HG03342 (cell line): ENCODE data around the gene SLC13A5.

Experiments used
- ATAC-seq: cut with Tn5 transposase; IDR thresholded peaks from one replicate; pipeline ENCODE4 v1.9.1; 2021; ENCODE audit warnings: mild to moderate bottlenecking, moderate library complexity; ENCODE audit not compliant: unreplicated experiment

The SLC13A5 gene

DNA sequence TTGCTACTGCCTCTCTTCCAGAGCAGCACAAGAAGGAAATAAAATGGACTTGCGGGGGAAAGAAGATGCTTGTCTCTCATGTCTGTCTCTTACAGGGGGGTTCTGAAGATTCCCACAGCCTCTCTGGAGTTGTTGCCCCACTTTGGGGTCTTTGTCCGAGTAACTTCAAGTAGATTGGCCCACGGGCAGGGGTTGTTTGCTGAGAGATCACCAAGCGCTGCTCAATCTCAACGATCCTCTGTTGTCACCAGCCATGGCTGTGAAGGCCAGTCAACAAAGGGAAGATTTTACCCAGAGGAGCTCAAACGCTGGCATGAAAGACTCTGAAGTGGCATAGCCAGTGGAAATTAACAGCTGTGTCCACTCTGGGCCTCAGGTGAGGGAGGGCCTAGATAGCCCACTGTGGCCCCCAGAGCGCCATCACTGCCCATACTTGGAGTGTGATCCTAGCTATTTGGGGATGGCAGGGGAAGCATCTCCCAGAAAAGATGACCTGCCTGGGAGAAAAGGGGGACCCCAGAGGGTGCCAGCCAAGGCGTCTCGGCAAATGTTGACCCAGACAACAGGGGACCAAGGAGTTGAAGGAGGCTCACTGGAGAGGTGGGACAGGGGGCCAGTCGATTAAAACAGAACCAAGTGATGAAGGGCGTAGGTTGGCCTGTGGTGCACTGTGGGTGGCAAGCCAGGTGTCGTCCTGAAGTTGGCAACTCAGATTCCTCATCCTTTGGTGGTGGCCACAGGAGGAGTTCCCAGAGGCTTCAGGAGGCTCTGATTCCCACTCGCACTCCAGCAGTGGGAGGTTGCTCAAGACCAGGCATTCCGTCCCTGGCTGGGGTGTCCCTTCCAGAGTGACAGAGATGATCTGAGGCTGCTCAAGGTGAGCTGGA is 28.0 kb downstream of the SLC13A5 start:
- ATAC-seq = no peak

DNA sequence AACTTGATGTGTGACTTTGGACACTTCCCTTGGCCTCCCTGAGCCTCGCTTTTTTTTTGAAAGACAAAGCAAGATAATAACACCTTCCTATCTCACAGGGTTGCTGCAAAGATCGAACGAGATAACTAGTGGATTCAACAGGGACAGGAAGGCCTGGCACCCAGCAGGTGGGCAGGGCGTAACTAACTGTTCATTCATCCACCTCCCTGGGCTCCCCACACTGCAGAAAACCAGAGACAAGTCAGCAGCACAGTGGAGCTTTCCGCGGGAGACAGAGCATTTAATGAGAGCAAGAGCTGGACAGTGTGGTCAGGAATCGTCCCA is 28.7 kb downstream of the SLC13A5 start:
- no peak for ATAC-seq

DNA sequence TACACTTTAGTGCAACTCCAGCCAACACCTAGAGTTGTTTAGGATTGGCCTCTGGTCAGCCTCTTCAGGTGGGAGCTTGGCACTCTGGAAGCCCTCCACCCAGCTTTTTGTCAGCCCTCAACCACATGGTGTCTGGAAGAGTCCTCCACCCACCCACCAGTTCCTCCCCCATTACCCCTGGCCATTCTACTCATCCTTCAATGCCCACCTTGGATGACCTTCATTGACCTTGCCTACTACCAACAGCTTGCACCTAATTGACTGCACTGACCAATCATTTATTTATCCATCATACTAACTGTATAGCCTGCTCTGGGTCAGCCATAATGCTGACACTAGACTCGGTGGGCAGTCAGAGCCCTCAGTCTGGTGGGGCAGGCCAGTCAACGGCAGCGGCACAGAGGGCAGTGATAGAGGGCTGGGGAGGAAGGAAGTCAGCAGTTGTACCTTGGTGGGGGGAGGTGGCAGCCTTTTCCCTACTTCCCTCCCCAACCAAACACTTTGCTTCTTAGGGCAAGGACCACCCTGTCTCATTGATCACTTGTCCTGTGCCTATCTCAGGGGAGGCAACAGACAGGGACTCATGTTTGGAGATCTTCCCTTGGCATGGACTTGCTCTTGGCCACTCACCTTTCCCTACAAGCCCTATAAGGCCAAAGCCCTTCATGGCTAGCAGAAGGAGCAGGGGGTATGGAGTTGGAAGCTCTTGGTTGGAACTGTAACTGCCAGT is 29.3 kb downstream of the SLC13A5 start:
- no peak for ATAC-seq

DNA sequence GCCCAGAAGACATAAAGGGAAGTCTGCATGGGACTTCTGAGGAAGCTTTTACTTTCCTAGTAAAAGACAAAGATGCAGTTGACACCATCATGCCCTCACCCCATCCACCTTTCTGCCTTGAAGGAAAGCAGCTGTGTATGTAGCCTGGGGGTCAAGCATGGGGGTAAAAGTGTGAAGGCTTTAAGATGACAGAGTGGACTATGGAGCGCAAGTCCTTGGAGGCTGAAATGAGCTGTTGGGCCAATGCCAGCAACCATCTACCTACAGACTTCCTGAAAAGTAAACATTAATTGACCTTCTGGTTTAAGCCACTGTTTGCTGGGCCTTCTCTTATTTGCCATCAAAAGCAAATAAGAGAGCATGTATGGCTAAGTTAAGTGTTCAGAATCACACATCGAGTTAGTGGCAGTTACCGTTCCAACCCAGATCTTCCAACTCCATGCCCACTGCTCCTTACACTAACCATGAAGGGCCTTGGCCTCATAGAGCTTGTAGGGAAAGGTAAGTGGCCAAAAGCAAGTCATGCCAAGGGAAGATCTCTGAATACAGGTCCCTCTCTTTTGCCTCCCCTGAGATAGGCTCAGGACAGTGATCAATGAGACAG is 30.0 kb downstream of the SLC13A5 start:
- no peak for ATAC-seq

DNA sequence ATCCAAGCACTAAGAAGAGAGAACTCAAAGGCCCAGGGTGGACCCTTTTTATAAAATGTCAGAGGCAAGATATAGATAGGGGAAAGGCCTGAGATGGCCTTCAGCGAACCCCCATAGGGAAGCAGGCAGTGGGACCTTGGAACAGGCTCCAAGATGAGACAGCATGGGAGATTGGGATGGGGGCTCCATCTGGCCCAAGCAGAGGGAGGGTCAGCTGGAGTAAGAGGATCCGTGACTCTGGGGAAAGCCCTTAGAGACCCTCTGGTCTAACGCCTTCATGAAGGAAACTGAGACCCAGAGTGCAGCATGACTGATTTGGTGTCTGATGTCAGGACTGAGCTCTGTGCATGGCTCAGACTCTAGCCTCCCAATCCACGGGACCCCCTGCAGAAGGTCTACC is 30.8 kb downstream of the SLC13A5 start:
- ATAC-seq = no peak

DNA sequence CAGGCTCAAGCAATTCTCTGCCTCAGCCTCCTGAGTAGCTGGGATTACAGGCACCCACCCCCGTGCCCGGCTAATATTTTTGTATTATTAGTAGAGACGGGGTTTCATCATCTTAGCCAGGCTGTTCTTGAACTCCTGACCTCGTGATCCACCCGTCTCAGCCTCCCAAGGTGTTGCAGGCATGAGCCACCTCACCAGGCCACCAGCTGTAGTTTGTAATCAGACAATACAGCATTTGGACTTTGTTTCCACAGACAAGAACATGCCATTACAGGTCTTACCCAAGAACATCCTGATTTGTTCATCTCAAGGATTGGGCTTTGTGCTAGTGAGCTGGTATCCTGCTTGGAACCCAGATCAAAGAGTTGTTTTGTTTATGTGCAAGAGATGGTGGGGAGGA is 31.5 kb downstream of the SLC13A5 start:
- ATAC-seq = no peak

DNA sequence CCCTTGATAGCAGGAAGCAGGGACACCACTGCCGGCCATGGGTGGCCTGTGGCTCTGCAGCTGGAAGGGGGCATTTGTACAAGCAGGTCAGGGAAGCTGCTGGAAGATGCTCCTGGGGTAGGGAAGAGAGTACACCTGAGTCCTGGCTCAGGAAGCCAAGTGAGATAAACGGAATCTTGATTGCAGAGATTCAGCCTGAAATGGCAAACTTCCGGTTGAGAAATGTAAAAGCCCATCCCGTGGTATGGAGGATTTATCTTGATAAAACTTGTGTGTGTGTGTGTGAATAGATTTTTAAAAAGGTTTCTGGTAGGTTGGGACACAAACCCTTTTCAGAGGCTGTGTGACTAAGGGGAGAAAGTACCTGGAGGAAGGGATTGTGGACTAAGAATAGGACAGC is 32.0 kb downstream of the SLC13A5 start:
- no peak for ATAC-seq

DNA sequence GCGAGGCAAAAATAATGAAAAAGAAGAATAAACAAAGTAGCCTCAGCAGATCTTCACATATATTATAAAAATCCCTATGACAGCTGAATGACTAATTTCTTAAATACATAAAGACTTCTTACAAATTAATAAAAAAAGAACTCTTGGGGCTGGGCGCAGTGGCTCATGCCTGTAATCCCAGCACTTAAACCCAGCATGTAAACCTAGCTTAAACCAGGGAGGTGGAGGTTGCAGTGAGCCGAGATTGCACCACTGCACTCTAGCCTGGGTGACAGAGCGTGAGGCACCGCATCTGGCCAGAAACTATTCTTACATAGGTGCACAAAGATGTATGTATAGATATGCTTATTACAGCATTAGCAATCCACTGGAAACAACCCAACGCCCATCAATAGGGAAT is 33.9 kb downstream of the SLC13A5 start:
- no peak for ATAC-seq

DNA sequence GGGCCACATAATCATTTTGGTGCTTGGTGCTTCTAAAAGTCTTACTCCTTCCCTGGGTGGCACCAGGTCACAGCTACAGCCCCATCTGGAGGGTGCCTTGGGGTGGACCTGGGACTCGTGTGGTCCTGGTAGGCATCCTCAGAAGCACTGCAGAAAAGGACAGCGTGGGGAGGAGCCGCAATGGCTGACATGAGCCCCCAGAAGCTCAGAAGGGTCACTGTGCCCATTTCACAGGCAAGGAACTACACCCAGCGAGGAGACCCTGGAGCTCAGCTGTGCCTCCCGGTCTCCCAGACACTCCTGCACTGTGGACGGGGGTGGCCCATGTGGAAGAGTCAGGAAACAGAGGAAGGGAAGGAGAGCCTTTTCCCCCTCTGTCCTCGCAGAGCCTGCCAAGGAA is 35.2 kb downstream of the SLC13A5 start:
- no peak for ATAC-seq

DNA sequence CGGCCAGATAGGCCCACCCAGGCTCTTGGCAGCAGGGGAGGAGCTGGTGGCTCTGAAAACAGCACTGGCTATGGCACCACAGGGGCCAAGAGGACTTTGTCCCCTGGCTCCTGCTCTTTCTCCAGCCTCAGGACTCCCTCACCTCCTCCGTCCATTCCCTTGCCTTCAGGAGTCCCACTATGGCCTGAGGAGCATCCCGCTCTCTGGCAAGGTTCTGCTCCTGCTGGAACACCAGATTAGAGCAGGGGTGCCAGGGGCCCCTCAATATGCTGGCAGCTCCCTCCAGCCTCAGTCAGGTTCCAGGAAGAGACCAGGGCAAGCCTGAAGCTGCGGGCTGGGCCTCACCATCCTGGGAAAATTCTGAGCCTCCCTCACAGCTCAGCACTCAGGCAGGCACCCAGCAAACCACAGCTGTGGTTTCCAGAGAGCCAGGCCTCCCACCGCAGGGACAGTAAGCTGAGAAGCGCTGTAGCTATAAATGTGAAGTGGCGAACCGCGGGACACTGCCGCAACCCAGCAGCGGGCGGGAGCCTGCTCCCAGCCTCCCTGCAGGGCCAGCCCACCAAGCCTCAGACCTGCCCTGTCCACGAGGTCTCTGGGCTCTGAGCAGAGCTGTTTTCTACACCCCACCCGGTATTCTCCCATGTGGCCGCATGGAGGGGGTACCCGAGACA is 35.9 kb downstream of the SLC13A5 start:
- no peak for ATAC-seq

DNA sequence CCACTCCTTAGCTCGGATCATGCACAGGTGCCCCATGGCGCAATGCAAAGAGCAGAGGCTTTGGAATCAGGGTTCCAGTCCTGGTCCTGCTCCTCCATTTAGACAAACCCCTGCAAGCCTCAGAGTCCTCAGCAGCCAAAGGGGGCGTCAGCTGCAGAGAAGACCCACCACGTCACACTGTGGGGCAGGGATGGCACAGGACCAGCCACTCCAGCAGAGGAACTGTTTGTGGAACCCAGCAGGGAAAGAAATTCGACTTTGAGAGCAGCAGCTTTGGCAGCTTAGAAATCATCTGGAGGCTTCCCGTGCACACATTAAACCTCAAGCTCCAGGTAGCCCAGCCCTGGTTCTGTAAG is 36.4 kb downstream of the SLC13A5 start:
- ATAC-seq = no peak

DNA sequence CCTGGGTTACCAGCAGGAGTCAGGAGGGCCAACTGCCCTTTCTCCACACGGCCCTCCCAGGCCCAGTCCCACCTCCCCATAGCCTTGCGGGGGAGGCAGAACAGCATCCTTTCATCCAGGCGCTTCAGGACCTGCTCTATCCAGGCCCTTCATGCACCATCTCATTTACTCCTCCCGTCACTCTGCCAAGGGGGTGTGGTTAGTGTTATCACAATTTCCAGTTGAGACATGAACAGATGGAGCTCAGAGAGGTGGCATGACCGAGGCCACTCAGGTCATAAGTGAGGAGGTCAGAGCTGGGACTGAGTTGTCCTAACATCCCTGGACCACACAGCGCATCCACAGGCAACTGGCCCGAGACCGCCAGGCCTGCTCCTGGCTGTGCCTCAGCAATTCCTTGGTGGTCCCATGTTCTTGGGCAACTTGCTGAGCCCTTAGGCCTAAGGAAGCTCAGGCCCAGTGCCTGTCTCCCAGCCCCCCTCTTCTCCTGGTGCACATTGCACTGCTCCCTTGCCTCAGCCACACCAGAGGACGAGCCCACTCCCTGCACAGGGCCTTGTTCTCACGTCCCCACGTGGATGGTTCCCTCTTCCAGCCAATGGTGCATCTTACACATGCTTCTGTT is 37.9 kb downstream of the SLC13A5 start:
- ATAC-seq = no peak

DNA sequence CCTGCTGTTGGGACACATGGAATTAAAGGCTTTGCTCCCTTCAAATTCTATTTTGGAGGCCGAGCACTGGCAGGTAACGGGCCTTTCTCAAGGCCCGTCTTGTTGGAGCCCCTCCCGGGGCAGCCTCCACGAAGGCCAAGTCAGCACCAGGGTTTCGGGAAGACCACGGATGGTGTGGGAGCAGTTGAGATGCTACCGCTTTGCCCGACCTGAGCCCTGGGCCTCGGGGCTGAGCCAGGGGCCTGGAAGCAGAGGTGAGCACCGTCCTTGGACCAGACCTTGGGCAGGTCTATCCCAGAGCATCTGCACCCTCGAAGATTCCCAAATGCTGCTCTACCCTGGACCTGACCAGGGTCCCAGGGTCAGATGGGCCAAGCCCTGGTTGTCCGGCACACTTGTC is 38.6 kb downstream of the SLC13A5 start:
- ATAC-seq = no peak

DNA sequence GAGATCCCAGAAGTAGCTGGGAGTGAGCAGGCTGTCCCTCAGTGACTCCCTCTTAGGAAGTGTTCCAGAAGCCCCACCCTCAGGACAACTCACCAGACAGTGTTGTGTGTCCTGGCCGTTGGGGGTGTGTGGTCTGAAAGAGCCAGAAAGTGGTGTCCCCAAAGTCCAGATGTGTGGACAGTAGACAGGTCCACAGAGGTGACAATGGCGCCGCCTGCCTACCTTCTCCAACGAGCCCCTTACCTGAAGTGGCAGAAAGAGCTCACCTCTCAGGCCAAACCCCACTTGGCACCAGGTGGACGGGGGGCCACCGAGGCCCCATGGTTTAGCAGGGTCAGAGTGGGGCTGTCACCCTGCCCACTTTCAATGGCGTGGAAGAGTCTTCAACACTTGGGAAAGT is 41.7 kb downstream of the SLC13A5 start:
- ATAC-seq = no peak

DNA sequence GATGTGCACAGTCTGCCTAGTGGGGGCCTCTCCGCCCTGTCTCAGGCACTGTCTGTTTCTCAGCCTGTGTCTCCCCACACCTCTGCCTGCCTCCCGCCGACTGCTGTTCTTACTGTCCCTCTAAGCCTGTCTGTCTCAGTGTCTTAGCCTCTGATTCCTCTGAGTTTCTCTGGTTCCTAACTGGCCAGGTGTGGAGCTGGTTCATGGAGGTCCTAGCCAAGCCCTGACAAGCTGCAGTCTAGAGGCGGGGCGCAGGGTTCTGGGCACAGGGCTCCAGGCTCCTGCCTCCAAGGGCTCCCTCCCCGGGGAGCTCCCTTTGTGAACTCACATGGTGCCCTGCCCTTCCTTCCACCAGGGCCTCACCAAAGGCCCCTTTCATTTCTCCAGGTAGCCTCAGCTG is 42.2 kb downstream of the SLC13A5 start:
- ATAC-seq = no peak

DNA sequence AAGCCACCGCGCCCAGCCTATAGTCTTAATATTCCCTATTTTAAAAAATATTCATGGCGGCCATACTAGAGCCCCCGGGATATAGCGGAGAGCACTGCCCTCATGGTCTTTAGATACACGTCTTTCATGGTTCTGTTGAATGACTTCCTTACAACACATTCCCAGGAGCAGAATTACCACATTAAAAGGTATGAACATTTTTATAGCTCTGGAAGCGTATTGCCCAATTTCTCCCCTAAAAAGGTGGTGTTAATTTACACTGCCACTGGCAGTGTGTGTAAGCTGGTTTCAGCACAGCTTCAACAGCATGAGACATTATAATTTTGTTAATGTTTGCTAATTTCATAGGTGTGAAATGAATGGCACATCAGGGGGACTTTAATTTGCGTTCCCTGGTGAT is 42.6 kb downstream of the SLC13A5 start:
- ATAC-seq = no peak

DNA sequence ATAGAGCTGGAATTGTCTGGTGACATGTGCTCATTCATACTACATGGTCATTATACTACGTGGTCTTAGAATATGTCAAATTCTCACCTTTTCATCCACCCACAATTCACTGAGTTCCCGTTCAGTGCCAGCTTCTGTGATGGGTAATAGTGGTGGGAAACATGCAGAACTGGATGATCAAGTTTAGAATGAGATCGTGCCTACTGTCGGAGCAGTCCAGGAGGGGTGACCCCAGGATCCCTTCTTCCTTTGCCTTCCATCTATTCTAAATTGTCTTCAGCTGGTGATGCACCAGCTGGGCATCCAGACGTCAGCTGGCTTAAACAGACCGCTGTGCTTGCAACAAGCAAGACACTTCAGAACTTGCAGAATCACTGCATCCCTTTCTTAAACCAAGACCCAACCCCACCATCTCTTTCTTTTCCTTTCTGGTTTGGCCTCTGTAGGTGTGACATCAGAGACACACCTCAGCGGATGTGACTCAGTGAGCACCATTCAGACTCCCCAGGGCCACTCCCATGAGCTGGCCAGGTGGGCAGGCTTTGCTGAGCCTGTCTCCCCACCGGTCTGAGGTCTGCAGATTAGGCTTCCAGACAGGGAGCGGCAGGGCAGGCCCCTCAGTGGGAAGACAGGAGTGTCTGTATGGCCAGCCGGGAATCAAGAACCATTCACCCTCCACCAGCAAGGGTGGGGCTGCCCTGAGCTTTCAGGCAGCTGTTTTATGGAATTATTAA is 43.5 kb downstream of the SLC13A5 start:
- no peak for ATAC-seq

DNA sequence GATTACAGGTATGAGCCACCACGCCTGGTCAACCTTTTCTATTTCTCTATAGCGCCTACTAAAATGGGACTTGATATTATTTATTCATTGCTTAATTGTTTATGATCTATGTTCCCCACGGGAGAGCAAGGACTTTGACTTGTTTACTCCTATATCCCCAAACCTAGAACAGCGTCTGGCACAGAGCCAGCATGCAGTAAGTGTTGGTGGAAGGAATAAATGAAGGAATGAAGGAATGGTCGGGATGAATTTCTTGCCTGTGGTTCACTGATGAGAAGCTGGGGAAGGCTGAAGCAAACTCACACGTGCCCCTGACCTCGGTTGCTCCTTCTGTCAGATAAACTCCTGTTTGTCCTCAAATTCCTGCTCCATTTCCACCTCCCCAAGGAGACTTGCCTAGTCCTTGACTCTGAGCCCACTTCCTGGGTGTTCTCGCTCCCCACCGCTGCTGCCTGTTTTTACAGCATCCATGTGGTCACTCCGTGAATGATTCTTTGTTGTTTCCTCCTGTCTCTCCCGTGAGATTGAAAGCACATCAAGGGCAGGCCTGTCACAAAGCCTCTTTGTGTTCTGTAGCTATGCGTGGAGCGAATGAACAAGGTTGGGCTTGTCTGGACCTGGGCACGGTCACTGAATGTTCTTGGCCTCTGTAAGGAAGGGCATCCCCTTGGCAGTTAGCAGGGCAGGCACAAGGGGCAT is 44.3 kb downstream of the SLC13A5 start:
- no peak for ATAC-seq

DNA sequence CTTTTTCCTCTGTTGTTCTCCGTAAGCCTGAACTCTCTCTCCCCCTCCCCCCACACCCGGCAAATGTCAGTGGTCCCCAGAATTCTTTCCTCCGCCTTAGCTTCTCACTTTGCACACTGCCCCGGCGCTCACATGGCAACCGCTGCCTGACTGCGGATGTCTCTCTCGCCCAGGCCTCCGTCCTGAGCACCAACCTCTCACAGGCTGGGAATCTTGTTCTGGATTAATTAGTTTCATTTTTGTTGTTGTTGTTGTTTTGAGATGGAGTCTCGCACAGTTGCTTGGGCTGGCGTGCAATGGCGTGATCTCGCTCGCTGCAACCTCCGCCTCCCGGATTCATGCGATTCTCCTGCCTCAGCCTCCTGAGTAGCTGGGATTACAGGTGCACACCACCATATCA is 45.0 kb downstream of the SLC13A5 start:
- no peak for ATAC-seq

DNA sequence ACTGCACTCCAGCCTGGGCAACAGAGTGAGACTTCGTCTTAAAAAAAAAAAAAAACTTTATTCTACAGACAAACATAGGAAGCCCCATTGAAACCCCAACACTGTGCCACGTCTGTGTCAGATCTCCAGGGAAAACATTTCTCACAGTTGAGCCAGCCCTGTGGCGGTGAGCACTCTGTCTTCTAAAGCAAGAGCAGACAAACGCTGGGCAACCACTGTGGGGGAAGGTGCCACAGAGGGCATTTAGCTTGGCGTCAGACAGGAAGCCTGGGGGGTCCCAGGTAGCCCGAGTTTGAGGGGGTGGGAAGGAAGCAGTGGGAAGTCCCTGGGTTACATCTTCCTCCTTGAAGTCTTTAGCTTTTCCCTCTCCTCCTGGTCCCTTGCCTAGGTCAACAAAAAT is 45.7 kb downstream of the SLC13A5 start:
- no peak for ATAC-seq
